Caki2 (cell line): ENCODE data around the gene ACER2. TPM values are rescaled to one million over a fixed set of nuclear protein-coding genes. Genes with fewer than 3 reads are reported as not detected.
"Not testable (repeated sequence)": the region's sequence is repeated elsewhere in the genome, so short reads cannot be mapped to it uniquely, and the experiment has no call there.

ENCODE experiments used
- DNase-seq: peaks from one replicate; pipeline ENCODE4 v3.0.0-alpha.2; 2015; ENCODE audit warnings: low read depth
- in situ Hi-C: cut with HindIII; loops from 2 replicates; pipeline ENCODE4 v1.10.0; 2016; ENCODE audit warnings: low sequenced_read_pairs, low pct_unique_long_range_greater_than_20kb, mixed read lengths
- total RNA-seq: library from RNA; depleted of rRNA; stranded (reverse); fragments of >200 nt; shearing (Covaris generic); gene quantifications from 2 replicates; pipeline ENCODE4 v1.2.3, GENCODE V29; 2014; ENCODE audit warnings: low replicate concordance

Gene ACER2
- total RNA-seq, 1 experiment from 2014 or later: 1.7 TPM

DNA sequence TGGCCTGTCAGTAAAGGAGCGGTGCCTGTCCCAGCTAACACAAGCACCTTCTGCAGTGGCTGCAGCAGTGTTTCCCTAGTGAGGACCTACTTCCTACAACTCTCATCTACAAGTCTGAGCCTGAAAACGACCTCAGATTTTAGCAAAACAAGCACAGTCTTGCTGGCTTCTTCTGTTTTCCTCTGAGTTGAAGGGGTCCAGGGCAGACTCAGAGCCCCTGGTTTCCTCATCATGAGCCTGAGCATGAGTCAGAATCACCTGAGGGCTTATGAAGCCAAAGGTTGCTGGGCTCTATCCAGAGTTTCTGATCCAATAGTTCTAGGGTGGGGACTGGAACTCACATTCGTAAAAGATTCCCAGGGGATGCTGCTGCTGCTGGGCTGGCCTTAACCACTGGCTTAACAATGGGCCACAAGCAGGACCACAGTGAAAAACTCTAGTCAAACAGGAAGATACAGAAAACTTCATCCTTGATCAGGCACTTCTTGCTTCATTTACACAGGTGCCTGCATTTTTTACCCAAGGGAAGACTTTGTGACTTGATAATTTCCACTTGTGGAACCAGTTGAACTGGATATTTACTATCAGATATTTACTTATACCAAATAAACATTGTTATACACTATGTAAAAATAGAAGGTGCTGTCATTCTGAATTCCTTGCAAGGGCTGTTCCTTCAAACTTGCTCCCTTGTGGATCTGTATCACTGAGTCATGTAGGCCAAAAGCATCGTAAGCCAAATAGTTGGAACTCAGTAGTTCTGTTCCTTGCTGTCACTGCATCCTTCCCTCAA is 4.3 kb upstream of the ACER2 start:
- in situ Hi-C loops: no loop called here

DNA sequence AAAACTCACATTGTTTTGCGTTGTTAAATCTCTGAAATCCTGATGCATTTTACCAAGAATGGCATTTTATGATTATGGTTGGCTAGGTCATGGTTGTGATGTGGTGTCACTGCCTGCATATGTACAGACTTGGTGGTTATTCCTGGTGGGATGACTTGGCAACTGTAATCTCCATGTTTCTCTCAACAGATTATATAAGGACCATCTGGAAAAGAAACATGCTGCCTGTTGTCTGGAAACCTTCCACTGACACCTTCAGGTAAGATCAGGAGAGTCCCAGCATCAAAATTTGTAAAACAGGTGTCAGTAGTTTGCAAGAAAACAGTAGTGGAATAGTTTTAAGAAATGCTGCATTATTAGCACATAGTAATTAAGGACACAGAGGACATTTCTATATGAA is 3.0 kb upstream of the ACER2 start:
- in situ Hi-C loops: no loop called here

More for the DNA sequence above, 4.3 kb upstream of the ACER2 start:
- DNase-seq: no peak

DNA sequence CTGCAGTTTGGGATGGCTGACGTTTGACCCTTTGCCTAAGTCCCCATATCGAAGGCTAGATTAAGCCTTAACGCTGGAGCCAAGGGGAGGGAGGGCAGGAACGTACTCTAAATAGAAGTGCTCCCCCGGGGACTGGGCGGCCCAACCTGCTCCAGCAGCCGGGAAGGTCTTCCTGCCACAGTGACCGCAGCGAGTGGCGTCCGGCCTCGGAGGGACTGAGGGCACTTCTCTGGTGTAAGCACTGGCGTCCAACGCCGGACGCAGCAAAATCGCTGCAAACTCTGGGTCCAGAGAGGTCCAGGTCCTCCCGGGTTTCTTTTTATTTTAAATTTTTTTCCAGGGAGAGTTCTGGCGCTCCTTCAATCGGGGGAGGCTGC is 505 bp upstream of the ACER2 start:
- no peak for DNase-seq
- in situ Hi-C loops: no loop called here

More for the DNA sequence above, 3.0 kb upstream of the ACER2 start:
- DNase-seq: no peak

DNA sequence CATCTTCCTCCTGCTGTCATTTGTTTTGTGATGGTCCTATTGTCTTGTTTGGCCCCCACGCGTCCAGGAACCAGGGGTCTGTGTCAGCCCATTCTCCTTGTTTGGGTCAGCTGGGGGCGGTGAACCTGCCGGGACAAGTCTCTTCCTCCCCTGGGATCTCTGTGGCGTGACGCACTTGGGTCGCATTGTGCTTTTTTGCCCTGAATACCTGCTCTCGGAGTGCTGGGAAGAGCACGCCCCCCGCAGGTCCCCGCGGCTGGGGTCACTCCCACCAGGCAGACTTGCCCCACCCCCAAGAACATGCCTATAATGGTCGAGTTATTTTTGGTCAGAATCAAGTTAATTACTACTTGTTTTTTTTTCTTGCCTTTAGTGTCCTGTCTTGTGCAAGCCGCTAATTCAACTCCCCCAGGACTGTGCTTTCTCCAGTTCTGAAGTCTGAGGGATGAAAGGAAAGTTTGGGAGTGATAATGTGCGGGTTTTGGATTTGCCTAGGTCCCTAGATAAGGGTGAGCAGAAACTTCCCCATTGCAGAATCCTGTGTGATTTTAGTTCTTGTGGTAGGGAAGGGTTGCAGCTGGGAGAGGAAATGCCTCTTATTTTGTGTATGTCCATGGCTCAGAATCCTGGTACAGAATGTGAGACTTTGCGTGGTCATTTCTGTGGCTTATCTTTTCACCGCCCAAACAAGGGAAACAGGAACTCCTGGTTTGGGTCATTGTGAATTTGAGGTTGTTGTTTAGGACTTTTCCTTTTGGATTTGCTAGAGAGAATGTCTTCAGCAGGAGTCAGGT is 789 bp downstream of the ACER2 start:
- in situ Hi-C loops: no loop called here
- DNase-seq: no peak

DNA sequence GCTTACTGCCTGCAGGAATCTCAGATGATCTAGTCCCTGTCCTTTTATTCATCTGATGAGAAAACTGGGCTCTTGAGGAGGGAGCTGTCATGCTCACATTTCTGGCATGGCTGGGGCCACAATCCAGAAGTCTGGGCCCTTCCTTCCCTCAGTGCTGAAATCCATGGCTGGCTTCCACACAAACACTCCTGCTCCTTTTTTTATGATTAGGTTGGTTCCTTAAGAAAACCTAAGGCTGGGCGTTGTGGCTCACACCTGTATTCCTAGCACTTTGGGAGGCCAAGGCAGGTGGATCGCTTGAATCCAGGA is 1.3 kb downstream of the ACER2 start:
- DNase-seq: no peak
- in situ Hi-C loops: no loop called here

DNA sequence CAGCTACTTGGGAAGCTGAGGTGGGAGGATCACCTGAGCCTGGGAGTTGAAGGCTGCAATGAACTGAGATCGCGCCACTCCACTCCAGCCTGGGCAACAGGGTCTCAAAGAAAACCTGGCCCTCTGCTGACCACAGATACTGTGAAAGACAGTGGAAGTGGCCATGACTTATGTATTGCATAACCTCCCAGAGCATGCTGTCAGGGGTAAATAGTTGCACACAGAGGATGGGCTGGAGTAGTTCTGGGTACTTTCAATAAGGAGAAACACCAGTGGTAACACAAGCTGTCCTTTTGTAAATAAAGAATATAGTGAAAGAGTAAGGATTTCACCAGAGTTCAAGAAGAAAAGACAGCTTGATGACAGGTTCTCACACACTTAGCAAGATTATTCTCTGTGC is 1.8 kb downstream of the ACER2 start:
- in situ Hi-C loops: no loop called here
- no peak for DNase-seq

DNA sequence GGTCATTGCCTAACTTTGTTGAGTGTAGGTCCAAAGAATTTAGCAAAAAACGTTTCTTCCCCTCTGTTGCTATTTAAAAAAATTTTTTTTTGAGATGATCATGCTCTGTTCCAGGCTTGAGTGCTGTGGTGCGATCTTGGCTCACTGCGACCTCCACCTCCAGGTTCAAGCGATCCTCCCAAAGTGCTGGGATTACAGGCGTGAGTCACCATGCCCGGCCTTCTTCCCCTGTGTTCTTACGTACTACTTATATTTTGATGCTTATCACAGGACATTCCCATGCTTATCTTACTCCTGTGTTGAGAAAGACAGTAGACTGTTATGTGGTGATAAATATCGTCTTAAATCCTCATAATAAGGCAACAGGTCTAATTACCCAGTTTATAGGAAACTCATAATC is 2.5 kb downstream of the ACER2 start:
- in situ Hi-C loops: no loop called here
- DNase-seq: no peak

DNA sequence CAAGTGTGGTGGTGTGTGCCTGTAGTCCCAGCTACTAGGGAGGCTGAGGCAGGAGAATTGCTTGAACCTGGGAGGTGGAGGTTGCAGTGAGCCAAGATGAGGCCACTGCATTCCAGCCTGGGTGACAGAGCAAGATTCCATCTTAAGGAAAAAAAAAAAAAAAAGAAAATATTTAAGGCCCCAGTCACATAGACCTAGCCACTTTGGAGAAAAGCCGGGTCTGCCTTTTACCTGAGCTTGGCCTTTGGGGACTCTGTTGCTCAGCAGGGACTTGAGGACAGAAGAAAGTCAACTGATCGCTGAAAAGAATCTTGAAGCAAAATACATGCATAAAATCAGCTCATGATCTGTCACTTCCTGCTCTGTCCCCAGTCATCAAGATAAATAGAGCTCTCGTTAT is 4.6 kb downstream of the ACER2 start:
- in situ Hi-C loops, DNase-seq: not testable (repeated sequence)

DNA sequence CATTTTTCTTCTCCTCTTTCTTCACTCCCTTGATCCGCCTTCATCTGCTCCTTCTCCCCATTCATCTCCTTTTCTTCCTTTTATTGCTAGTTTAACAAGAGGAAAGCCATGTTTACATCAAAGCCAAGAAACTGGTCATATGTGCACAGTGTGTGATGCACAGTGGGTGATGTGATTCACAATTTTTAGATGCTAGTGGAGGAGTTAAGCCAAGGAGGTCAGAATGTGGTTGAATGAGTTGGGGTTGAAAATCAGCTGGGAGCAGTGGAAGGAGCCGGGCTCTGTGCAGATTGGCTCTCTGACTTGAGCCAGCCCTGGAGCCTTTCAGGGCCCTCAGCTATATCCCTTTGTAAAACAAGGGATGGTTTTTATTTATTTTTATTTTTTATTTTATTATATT is 7.3 kb downstream of the ACER2 start:
- DNase-seq: no peak
- in situ Hi-C loops: no loop called here

DNA sequence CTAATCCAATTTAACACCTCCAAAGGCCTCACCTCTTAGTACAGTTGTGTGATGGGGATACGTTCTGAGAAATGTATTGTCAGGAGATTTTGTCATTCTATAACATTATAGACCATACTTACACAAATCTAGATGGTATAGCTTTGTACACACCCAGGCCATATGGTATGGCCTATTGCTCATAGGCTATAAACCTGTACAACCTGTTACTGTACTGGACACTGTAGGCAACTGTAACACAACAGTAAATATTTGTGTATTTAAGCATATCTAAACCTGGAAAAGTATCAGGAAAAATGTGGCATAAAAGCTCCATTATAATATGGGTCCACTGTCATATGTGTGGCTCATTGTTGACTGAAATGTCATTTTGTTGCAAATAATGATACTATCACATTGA is 12.1 kb downstream of the ACER2 start:
- no peak for DNase-seq
- in situ Hi-C loops: no loop called here

DNA sequence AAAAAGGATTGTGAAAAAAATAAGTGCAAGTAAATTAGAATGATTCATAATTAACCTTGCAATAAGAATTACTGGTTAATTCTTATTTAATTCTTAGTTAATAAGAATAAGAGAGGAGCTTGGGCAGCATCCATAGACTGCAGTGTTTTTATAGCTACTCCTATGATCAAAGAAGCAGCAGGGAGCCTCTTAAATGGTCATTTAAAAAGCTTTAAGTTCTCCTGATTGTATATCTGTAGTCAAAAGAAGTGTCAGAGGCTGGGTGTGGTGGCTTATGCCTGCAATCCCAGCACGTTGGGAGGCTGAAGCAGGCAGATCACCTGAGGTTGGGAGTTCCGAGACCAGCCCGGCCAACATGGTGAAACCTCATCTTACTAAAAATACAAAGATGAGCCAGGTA is 14.4 kb downstream of the ACER2 start:
- in situ Hi-C loops: no loop called here
- DNase-seq: no peak

DNA sequence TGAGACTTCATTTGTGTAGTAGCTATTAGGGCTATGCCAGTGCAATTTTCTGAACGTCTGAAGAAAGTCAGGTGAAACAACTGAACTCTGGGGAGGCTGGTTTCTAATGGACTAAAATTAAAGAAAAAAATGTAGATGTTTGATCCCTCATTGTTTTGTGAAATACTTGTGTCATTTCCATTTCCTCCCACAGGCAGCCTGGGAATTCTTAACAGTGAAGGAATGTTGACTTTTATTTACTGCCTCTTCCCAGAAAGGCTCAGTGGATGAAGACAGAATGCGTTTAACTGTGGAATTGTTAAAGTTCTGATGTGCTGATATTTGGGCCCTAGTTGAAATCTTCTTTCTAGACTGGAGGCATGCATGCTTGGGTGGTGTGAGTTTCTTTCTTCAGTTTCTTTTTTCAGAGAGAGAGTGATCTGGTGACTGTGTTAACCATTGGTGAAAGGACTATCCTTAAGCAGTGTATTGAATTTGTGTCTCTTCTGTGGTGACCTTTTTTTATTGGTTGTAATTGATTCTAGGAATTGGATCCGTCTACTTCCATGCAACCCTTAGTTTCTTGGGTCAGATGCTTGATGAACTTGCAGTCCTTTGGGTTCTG is 15.5 kb downstream of the ACER2 start:
- DNase-seq: no peak

DNA sequence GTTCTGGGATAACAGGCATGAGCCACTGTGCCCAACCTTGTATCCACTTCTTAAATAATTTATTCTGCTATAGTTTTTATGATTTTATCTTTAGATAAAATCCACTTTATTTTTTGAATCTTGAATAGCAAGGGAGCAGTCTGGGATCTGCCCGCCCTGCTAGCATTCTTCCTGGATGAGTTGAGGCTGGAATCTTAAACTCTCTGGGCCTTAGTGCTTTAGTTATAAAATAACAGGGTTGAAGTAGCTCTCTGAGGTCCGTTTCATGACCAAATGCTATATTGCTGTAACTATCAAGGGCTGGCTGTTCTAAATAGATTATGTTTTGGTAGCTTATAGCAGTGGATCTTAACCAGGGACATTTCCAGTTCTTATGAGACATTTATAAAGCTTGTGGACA is 20.8 kb downstream of the ACER2 start:
- DNase-seq: no peak
- in situ Hi-C loops: no loop called here

More for the DNA sequence above, 15.5 kb downstream of the ACER2 start:
- in situ Hi-C loops: no loop called here

DNA sequence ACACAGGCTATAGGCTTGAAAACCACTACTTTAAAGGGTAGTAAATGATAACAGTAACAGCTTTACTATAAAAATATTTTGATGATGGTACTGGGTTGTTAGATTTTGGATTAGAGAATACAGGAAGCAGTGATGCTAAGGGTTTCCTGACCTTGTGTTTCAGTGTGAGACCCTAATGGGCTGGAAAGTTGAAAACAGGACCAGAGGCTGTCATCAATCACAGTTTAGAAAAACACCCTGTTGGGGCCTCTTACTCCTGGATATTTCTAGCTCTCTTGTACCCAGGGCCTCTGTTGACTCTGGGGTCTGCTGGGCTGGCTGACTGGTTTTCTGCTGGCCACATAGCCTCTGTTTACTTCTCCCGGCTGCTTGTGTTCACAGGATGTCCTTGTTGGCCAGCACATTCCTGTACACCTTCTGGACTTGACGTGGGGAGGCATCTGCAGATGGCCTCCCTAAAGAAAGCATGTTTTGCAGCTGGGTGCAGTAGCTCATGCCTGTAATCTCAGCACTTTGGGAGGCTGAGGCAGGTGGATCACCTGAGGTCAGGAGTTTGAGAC is 21.5 kb downstream of the ACER2 start:
- in situ Hi-C loops: no loop called here
- DNase-seq: no peak

DNA sequence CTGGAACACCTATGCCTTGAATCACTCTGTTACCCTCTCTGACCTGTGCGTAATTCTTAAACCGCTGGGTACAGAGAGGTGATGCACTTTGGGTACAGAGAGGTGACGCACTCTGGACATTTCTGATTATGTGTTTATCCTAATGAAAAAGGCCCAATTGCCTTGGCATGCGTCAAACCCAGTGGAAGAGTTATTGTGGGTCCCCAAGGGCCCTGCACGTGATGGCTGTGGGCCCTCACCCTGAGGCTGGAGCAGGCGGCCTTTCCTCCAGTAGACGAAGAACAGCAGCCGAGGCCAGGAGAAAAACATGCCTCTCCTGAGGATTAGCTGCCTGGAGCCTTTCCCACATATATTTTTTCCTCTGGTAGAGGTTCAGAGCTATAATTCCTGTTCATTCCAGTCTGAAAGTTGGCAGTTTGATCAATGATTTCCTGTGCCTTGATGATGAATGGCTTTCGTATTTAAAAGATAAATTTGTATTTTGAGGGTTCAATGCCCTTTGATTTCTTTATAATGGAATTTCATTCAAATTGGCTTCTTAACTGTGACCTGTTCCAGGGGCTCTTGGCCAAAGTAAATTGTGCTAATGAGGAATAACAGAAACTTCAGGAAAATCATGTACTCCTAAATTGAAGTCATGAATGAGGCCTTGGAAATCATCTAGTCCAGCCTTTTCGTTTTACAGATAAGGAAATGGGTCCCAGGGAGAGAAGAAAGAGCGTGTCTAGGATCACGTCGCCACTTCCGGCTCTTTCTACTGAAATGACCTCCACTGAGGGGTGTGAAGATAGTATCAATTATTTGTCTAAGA is 22.8 kb downstream of the ACER2 start:
- in situ Hi-C loops: no loop called here

DNA sequence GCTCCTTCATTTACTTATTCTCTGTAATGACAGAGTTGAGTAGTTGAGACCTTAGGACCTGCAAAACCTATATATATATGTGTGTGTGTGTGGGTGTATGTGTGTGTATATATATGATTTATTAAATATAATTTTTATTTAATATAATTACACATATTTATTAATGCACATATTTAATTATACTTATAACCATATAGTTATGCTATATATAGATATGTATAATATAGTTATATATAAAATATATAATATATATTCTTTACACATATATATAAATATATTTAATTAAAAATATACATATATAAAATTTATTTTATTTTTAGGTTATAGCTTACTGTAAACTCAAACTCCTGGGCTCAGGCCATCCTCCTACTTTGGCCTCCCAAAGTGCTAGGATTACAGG is 23.7 kb downstream of the ACER2 start:
- in situ Hi-C loops: no loop called here
- DNase-seq: no peak

More for the DNA sequence above, 22.8 kb downstream of the ACER2 start:
- no peak for DNase-seq

DNA sequence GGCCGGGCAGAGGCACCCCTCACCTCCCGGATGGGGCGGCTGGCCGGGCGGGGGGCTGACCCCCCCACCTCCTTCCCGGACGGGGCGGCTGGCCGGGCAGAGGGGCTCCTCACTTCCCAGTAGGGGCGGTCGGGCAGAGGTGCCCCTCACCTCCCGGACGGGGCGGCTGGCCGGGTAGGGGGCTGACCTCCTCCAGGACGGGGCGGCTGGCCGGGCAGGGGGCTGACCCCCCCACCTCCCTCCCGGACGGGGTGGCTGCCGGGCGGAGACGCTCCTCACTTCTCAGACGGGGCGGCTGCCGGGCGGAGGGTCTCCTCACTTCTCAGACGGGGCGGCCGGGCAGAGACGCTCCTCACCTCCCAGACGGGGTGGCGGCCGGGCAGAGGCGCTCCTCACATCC is 24.9 kb downstream of the ACER2 start:
- in situ Hi-C loops, DNase-seq: not testable (repeated sequence)

DNA sequence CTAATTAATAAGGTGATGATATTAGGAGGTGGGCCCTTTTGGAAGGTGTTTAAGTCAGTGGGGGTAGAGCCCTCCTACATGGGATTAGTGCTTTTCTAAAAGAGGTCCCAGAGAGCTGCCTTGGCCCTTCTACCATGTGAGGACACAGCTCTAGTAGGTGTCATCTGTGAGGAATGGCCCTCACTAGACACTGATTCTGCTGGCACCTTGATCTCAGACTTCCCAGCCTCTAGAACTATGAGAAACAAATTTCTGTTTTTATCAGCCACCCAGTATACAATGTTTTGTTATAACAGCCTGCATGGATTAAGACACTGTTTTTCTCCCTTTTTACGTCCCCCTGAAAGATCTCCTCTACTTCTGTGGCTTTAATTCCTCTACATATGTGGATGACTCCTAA is 31.6 kb downstream of the ACER2 start:
- in situ Hi-C loops: no loop called here
- no peak for DNase-seq
